MM.1S (cell line): ENCODE measurements around the gene MAP2K6.

ENCODE experiments used
- DNase-seq: peaks from one replicate; pipeline ENCODE4 v3.0.0-alpha.2; 2015
- H2AFZ ChIP-seq: fragments of 300-600 bp; sonication (generic); 2 replicates; pipeline ENCODE4 v1.6.0; 2016; ENCODE audit warnings: antibody characterized with exemption, low read length
- H3F3A ChIP-seq: fragments of 300-600 bp; sonication (generic); 2 replicates; pipeline ENCODE4 v1.6.1; 2016; ENCODE audit warnings: mild to moderate bottlenecking, antibody characterized with exemption, low read length, moderate library complexity, mixed read lengths; ENCODE audit not compliant: insufficient read depth
- H3K27ac ChIP-seq: fragments of 300-600 bp; sonication (generic); 2 replicates; pipeline ENCODE4 v1.5.1; 2016; ENCODE audit warnings: mild to moderate bottlenecking, low read length
- H3K27me3 ChIP-seq: fragments of 300-600 bp; sonication (generic); replicated peaks from 2 replicates; pipeline ENCODE4 v1.6.0; 2016; ENCODE audit warnings: low read length; ENCODE audit not compliant: insufficient read depth
- H3K36me3 ChIP-seq: fragments of 300-600 bp; sonication (generic); replicated peaks from 2 replicates; pipeline ENCODE4 v1.6.1; 2016; ENCODE audit warnings: mild to moderate bottlenecking, low read length, mixed read lengths; ENCODE audit not compliant: insufficient read depth
- H3K4me1 ChIP-seq: fragments of 300-600 bp; sonication (generic); 2 replicates; pipeline ENCODE4 v1.6.1; 2016; ENCODE audit warnings: low read length, mixed read lengths
- H3K4me2 ChIP-seq: fragments of 300-600 bp; sonication (generic); 2 replicates; pipeline ENCODE4 v1.6.0; 2016; ENCODE audit warnings: low read depth, low read length
- H3K4me3 ChIP-seq: fragments of 300-600 bp; sonication (generic); 2 replicates; pipeline ENCODE4 v1.5.1; 2016; ENCODE audit warnings: low read length, mixed read lengths
- H3K79me2 ChIP-seq: fragments of 300-600 bp; sonication (generic); 2 replicates; pipeline ENCODE4 v1.6.1; 2016; ENCODE audit warnings: mixed run types, low read length, mixed read lengths
- H3K9ac ChIP-seq: fragments of 300-600 bp; sonication (generic); 2 replicates; pipeline ENCODE4 v1.6.1; 2016; ENCODE audit warnings: low read length, mixed read lengths
- H3K9me2 ChIP-seq: fragments of 300-600 bp; sonication (generic); replicated peaks from 2 replicates; pipeline ENCODE4 v1.6.1; 2016; ENCODE audit warnings: mild to moderate bottlenecking, low read length, mixed read lengths; ENCODE audit not compliant: insufficient read depth
- H3K9me3 ChIP-seq: fragments of 300-600 bp; sonication (generic); replicated peaks from 2 replicates; pipeline ENCODE4 v1.6.1; 2016; ENCODE audit warnings: mild to moderate bottlenecking, low read length, mixed read lengths; ENCODE audit not compliant: insufficient read depth
- H4K20me1 ChIP-seq: fragments of 300-600 bp; sonication (generic); 2 replicates; pipeline ENCODE4 v1.6.1; 2016; ENCODE audit warnings: mild to moderate bottlenecking, low read length, moderate library complexity, mixed read lengths; ENCODE audit not compliant: insufficient read depth
- CTCF ChIP-seq: fragments of 300-600 bp; sonication (generic); IDR thresholded peaks from 2 replicates; pipeline ENCODE4 v1.5.1; 2016; ENCODE audit warnings: antibody characterized with exemption, low read length, mixed read lengths
- EZH2 ChIP-seq: fragments of 300-600 bp; sonication (generic); optimal IDR thresholded peaks from 2 replicates; pipeline ENCODE3; 2017; ENCODE audit warnings: low read depth, mild to moderate bottlenecking, antibody characterized with exemption, low read length, mixed read lengths
- EZH2phosphoT487 ChIP-seq: fragments of 300-600 bp; sonication (generic); IDR thresholded peaks from 2 replicates; pipeline ENCODE4 v1.6.1; 2018; ENCODE audit warnings: antibody characterized with exemption, low read length

The MAP2K6 gene

GRCh38 chr17:69418535-69418934 lies 4.0 kb downstream of the MAP2K6 start:
- no peak overlapping the region for H3K27ac ChIP-seq

GRCh38 chr17:69423450-69423849 lies 9.0 kb downstream of the MAP2K6 start:
- Histone ChIP-seq H3K9me2 (no peaks in the 10 kb centered on the region), H3F3A (no peaks in the 10 kb centered on the region), H3K27ac (no peak overlapping the region), H3K36me3 (no peaks in the 10 kb centered on the region), H3K4me3 (no peak overlapping the region), H3K27me3 (no peaks in the 10 kb centered on the region), H2AFZ (no peak overlapping the region), H3K4me2 (no peak overlapping the region), H3K9ac (no peak overlapping the region), H3K4me1 (no peaks in the 10 kb centered on the region), H4K20me1 (no peaks in the 10 kb centered on the region), H3K79me2 (no peaks in the 10 kb centered on the region), H3K9me3 (no peaks in the 10 kb centered on the region)
- TF ChIP-seq EZH2 (no peak), CTCF (no peak), EZH2phosphoT487 (no peak)
- DNase-seq, result no peak

More at GRCh38 chr17:69418535-69418934, 4.0 kb downstream of the MAP2K6 start:
- no peak for TF ChIP-seq EZH2
- no peak for TF ChIP-seq EZH2phosphoT487
- TF ChIP-seq CTCF, result no peak
- Histone ChIP-seq H3K36me3 (no peaks in the 10 kb centered on the region), H2AFZ (no peak overlapping the region), H3K4me3 (no peak overlapping the region), H3F3A (peaks cover 12% of the 10 kb centered on the region), H3K79me2 (no peaks in the 10 kb centered on the region), H3K4me1 (peaks cover 7% of the 10 kb centered on the region; the same call in 1 of the 2 replicates), H3K9ac (no peak overlapping the region), H3K27me3 (no peaks in the 10 kb centered on the region), H3K9me3 (no peaks in the 10 kb centered on the region), H3K4me2 (no peak overlapping the region), H4K20me1 (no peaks in the 10 kb centered on the region), H3K9me2 (no peaks in the 10 kb centered on the region)
- no peak for DNase-seq

GRCh38 chr17:69424287-69425041 lies 10.0 kb downstream of the MAP2K6 start:
- Histone ChIP-seq H3K4me2 (no peak overlapping the region), H3K9me3 (no peaks in the 10 kb centered on the region), H2AFZ (no peak overlapping the region), H3K9me2 (no peaks in the 10 kb centered on the region), H3K27ac (no peak overlapping the region), H3K4me1 (no peaks in the 10 kb centered on the region), H3K27me3 (no peaks in the 10 kb centered on the region), H3K9ac (no peak overlapping the region), H3K79me2 (no peaks in the 10 kb centered on the region), H3K4me3 (no peak overlapping the region), H3F3A (no peaks in the 10 kb centered on the region), H3K36me3 (no peaks in the 10 kb centered on the region), H4K20me1 (no peaks in the 10 kb centered on the region)
- no peak for DNase-seq
- TF ChIP-seq CTCF, result no peak
- TF ChIP-seq EZH2phosphoT487, result no peak
- TF ChIP-seq EZH2, result no peak
